GM06990 (cell line): Measurements from ENCODE around the gene ERN1.
A peak's percentile ranks its signal among the peaks of the same experiment; 100 is the strongest.

Experiments used
- DNase-seq: peaks from one replicate; pipeline ENCODE4 v3.0.0-alpha.2; 2011; ENCODE audit not compliant: insufficient read length; ENCODE audit errors: extremely low read depth
- H3K27me3 ChIP-seq: replicated peaks from 2 replicates; pipeline ENCODE4 v1.6.0; 2011; ENCODE audit warnings: low read length; ENCODE audit not compliant: control insufficient read depth, insufficient read depth
- H3K36me3 ChIP-seq: 2 replicates; pipeline ENCODE4 v1.5.1; 2011; ENCODE audit warnings: low read length; ENCODE audit not compliant: control insufficient read depth, insufficient read depth
- H3K4me3 ChIP-seq: replicated peaks from 2 replicates; pipeline ENCODE4 v1.5.1; 2011; ENCODE audit warnings: low read depth, mild to moderate bottlenecking, control low read depth, low read length
- TF ChIP-seq, protein P1 (sequence below): IDR thresholded peaks from 2 replicates; pipeline ENCODE4 v1.5.1; 2011; ENCODE audit warnings: low read length, control low read depth, mild to moderate bottlenecking, inconsistent platforms; ENCODE audit not compliant: insufficient read depth, poor library complexity, severe bottlenecking

Gene ERN1

DNA sequence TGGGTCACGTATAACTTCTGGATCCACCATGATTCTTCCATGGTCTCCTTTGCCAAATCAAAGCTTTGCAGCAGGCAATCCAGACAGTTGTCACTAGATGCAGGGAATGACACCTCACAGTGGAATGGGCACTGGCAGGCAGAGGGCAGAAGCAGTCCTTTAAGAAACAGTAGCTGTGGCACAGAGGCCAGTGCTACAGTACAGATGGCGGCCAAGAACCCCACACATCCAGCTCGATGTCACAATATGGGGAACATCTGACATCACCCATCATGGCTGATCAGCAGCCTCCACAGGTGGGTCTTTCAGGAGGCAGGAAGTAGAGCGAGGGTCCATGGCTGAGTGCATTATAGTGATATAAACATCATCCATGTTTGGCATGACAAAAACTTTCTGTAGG is 18.8 kb upstream of the ERN1 start:
- peaks cover 3% of the 10 kb centered on the region for H3K36me3 ChIP-seq
- H3K4me3 ChIP-seq: no peak overlapping the region
- H3K27me3 ChIP-seq: no peaks in the 10 kb centered on the region
- no peak for DNase-seq
- TF ChIP-seq, protein P1, sequence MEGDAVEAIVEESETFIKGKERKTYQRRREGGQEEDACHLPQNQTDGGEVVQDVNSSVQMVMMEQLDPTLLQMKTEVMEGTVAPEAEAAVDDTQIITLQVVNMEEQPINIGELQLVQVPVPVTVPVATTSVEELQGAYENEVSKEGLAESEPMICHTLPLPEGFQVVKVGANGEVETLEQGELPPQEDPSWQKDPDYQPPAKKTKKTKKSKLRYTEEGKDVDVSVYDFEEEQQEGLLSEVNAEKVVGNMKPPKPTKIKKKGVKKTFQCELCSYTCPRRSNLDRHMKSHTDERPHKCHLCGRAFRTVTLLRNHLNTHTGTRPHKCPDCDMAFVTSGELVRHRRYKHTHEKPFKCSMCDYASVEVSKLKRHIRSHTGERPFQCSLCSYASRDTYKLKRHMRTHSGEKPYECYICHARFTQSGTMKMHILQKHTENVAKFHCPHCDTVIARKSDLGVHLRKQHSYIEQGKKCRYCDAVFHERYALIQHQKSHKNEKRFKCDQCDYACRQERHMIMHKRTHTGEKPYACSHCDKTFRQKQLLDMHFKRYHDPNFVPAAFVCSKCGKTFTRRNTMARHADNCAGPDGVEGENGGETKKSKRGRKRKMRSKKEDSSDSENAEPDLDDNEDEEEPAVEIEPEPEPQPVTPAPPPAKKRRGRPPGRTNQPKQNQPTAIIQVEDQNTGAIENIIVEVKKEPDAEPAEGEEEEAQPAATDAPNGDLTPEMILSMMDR: no peak

DNA sequence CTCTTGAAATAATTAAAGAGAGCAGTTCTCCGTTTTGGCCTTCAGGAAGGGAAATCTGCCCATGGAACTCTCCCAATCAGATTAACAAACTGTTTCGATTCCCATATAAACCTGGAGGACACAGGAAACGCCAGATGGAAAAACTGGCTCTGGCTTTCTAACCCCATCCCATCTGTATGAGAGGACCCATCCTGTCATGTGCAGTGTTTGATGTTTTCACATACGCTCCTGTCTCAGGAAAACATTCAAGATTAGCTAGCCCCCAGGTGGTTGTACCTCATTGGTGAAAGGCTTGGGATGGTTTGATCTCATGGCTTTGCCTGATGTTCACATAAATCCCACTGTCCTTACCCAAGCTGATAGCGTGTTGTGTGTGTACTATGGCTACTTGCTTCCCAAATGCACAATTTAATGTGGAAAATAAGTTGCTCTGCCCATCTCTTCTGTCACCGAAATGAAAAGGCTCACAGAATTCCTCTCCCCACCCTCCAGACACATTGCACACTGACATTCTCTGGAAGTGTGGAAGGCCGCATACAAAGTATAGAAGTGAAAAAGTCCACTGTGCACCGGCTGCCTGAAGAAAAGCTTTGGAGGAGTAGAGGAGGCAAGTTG is 18.2 kb upstream of the ERN1 start:
- H3K4me3 ChIP-seq: no peak overlapping the region
- no peak for DNase-seq
- H3K36me3 ChIP-seq: peaks cover 3% of the 10 kb centered on the region
- TF ChIP-seq, protein P1: no peak
- H3K27me3 ChIP-seq: no peaks in the 10 kb centered on the region

DNA sequence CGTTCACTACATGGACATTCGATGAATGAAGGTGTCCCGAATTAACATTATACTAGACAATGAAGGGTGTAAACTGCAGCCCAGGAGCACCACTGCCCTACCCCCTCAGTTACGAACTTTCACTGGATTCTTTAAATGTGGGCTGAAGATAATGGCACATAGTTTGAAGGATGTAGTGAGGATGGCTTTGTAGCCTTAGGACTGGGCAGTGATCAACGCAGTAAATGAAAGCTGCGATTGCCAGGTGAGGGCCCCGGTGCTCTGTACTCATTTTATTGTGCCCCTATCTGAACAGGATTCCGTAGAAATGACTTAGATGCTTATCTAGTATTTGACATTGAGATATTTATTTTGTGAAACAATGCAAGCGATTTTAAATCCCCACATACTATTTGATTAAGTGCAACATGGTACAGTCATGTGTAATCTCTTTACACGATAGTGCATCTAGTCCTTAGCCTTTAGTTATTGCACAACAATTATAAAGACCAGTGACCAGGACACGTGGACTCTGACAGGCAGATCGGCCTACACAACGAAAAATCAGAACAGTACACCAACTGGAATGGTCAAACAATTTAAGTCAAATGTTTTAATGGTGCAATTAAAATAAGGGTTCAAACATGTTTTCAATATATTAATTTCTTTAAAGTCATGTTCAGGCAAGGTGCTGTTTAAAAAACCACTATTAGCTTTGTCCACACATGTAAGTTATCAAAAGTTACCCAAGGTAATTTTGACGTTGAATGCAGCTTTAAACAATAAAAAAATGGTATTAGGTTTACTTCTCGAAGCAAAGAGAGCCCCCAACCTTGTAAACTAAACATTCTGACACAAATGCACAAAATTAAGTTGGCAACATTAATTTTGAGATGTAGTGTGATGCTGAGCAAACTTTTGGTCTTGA is 17.4 kb upstream of the ERN1 start:
- DNase-seq: no peak
- peaks cover 3% of the 10 kb centered on the region for H3K36me3 ChIP-seq
- H3K27me3 ChIP-seq: no peaks in the 10 kb centered on the region
- peak overlapping the region; percentile 97 for H3K4me3 ChIP-seq
- TF ChIP-seq, protein P1: no peak

DNA sequence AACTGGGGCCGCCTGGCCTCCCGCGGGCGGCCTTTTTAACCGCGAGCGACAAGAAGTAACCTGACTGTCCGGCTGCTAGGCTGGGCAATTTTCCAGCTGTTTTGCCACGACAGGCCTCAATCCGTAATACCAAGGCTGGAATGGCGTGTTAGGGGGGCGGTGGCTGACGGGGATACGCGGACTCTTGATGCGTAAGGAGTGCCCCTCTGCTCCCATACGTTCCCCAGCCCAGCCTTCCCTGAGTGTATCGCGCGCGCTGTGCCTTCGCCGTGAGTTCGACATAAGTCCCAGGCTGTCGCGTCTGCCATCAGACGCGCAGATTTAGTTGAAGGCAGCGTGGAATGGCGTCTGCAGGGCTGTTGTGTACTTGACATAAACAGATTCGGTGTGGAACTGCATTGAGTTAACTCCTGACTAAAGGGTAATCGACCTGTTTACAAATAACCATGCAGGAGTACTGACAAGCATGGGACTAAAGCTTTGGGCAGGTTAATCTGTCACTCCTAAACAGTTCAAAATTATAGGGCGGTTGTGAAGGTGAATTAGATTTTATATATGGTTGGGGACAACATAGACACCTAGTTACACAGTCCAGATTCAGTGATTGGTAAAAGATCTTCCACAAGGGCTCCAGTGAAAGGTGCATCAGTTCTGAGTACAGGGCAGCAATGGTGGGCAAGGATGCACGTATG is 16.6 kb upstream of the ERN1 start:
- DNase-seq: no peak
- peak overlapping the region; percentile 97 for H3K4me3 ChIP-seq
- H3K27me3 ChIP-seq: no peaks in the 10 kb centered on the region
- TF ChIP-seq, protein P1: no peak
- peaks cover 3% of the 10 kb centered on the region for H3K36me3 ChIP-seq

DNA sequence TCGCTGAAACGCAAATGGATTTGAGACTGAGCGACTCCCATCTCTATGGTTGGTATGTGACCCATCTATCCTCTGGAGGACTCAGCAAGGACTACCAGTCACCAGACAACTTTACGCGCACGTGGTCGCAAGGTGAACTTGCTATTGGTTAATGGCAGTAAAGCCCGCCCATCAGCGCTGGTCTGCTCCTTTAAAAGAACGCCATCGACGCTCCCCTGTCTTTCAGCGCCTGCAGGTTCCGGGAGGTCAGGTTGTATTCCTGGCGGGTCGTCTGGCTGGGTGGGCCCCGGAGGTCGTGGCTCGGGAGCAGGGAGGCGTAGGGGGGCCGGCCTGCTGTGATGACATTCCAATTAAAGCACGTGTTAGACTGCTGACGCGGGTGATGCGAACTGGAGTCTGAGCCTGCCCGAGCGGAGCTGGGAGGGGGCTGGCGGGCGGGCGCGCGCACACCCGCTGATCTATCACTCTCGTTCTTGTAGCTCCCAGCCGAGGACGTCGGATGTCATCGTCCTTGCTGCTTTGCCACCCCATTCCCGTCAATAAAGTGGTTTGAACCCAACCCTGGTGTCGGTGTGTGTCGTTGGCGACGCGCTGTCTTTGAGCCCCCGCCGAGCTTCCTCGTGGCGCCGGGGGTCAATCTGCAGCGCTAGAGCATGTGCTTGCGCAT is 15.9 kb upstream of the ERN1 start:
- Histone ChIP-seq H3K27me3 (no peaks in the 10 kb centered on the region), H3K36me3 (peaks cover 3% of the 10 kb centered on the region), H3K4me3 (peak overlapping the region; percentile 97)
- TF ChIP-seq, protein P1: no peak
- peak; percentile 90 for DNase-seq
